PC-9 (cell line): ENCODE measurements around the gene SANBR.

Source experiments
- EZH2 ChIP-seq: fragments of 200-600 bp; sonication (generic); IDR thresholded peaks from 2 replicates; pipeline ENCODE4 v1.8.0; 2017; ENCODE audit warnings: antibody characterized with exemption, low read depth
- TF ChIP-seq, protein P1 (sequence below): fragments of 200-600 bp; sonication (generic); conservative IDR thresholded peaks from 2 replicates; pipeline ENCODE4 v1.6.1; 2017; ENCODE audit warnings: mixed run types, antibody characterized with exemption, mild to moderate bottlenecking, moderate library complexity

DNA sequence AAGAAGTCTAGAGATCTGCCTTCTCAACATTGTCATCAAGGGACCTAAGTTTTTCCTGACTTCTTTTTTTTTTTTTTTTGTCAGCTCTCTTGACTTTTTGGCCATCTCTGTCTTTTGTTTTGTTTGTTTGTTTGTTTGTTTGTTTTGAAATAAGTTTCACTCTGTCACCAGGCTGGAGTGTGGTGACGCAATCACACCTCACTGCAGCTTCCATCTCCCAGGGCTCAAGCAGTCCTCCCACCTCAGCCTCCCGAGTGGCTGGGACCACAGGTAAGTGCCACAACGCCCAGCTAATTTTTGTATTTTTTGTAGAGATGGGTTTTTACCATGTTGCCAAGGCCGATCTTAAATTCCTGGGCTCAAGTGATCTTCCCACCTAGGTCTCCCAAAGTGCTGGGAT is 42.0 kb upstream of the SANBR start:
- TF ChIP-seq, protein P1, sequence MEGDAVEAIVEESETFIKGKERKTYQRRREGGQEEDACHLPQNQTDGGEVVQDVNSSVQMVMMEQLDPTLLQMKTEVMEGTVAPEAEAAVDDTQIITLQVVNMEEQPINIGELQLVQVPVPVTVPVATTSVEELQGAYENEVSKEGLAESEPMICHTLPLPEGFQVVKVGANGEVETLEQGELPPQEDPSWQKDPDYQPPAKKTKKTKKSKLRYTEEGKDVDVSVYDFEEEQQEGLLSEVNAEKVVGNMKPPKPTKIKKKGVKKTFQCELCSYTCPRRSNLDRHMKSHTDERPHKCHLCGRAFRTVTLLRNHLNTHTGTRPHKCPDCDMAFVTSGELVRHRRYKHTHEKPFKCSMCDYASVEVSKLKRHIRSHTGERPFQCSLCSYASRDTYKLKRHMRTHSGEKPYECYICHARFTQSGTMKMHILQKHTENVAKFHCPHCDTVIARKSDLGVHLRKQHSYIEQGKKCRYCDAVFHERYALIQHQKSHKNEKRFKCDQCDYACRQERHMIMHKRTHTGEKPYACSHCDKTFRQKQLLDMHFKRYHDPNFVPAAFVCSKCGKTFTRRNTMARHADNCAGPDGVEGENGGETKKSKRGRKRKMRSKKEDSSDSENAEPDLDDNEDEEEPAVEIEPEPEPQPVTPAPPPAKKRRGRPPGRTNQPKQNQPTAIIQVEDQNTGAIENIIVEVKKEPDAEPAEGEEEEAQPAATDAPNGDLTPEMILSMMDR = no peak
- no peak for TF ChIP-seq EZH2
